Pancreas (tissue), 10 donors: ENCODE measurements around the gene EFHD1. TPM values are rescaled to one million over a fixed set of nuclear protein-coding genes. Genes with fewer than 3 reads are reported as not detected.
"Not testable (repeated sequence)": the region's sequence is repeated elsewhere in the genome, so short reads cannot be mapped to it uniquely, and the experiment has no call there.

Experiments used
- ATAC-seq, 4 donors: fragments of 200-7000 bp; cut with Tn5 transposase; one replicate each; pipeline versions ENCODE4 v1.8.0 to v1.9.1; 2020; ENCODE audit warnings: mild to moderate bottlenecking in 4 of 4, moderate library complexity in 4 of 4
- DNase-seq, 6 donors: peaks; one replicate each; pipeline ENCODE4 v3.0.0-alpha.2; 2020
- FAIRE-seq: peaks from 2 replicates; lab custom pipeline; 2012; peaks lifted over from hg19 to GRCh38; lab: Jason Lieb, UNC
- H3K27ac ChIP-seq, 4 donors: fragments of 200-600 bp; sonication (generic); 1 replicate in 3 of 4; 2 replicates in 1 of 4; pipeline versions ENCODE4 v1.5.0 to v1.8.0; 2020
- H3K27me3 ChIP-seq, 4 donors: fragments of 200-600 bp; one replicate each; pipeline ENCODE4 v1.8.0; 2021
- H3K36me3 ChIP-seq, 3 donors: fragments of 200-600 bp; sonication (generic) in 1 of 3; one replicate each; pipeline versions ENCODE4 v1.5.0 to v1.8.0; 2020 to 2021
- H3K4me1 ChIP-seq, 3 donors: fragments of 200-600 bp; one replicate each; pipeline ENCODE4 v1.8.0; 2021
- H3K4me3 ChIP-seq, 4 donors: fragments of 200-600 bp; sonication (generic) in 2 of 4; one replicate each; pipeline versions ENCODE4 v1.5.0 to v1.8.0; 2020 to 2021
- H3K9me3 ChIP-seq, 4 donors: fragments of 200-600 bp; one replicate each; pipeline ENCODE4 v1.8.0; 2021
- CTCF ChIP-seq, 4 donors: fragments of 200-600 bp; sonication (generic) in 3 of 4; IDR thresholded peaks; one replicate each; pipeline versions ENCODE4 v1.5.0 to v1.8.0; 2021; ENCODE audit warnings: antibody characterized with exemption in 4 of 4
- WGBS, 2 donors: extraction: QIAGEN DNeasy Blood & Tissue Kit; methylation state at CpG; one replicate each; pipeline ENCODE4 v1.1.7; 2013; 5-methylcytosine and 5-hydroxymethylcytosine counted together
- intact Hi-C, 3 donors: fragments of 100-400 bp; cut with DNase I; formaldehyde crosslinking; loops; one replicate each; pipeline versions ENCODE4 v1.11.1 to v1.14.2; 2022
- polyA plus RNA-seq, 2 donors: library from polyadenylated mRNA; stranded (reverse); fragments of 200-250 nt; gene quantifications; one replicate each; pipeline ENCODE4 v1.2.3, GENCODE V29; 2013
- total RNA-seq, 6 donors: library from RNA; stranded (reverse); fragmentation: NEBNext Ultra II Directional in 4 of 6; extraction: Animal tissue kit (Norgen Biotek cat#: 25700) in 4 of 6; gene quantifications; one replicate each; pipeline versions ENCODE4 v1.2.1 to v1.2.4, GENCODE V29; 2021 to 2023
- donor health status: healthy with polysubstance abuse.
- donor health status: DM: no; HTN: no; CAD: no; lungs with moderate emphysema.
- donor health status: DM: no; HTN: no; CAD: no.
- donor health status: control.
- donor health status: control.
- donor health status: Bipolar disorder and iron deficiency.
- donor health status: DM: yes; HTN: yes; CAD: no.
- donor health status: DM: no; HTN: no; CAD: no.
- donor health status: DM: no; HTN: no; CAD: no.
- donor health status: DM: yes; HTN: yes; CAD: no.

EFHD1 gene
- total and polyA plus RNA-seq, 8 donors, result 0.31 to 4.8 (median 1.3) TPM

- no peaks in the 10 kb centered on the region for H3K27me3 ChIP-seq
- intact Hi-C loops, result no loop called here
- no peaks in the 10 kb centered on the region for H3K36me3 ChIP-seq
- FAIRE-seq, result no peak
- WGBS, 2 donors, result 66 to 74% methylated on average over 3 of the region's 3 CpGs
- no peak overlapping the region for H3K4me3 ChIP-seq
- ATAC-seq, result no peak
- H3K4me1 ChIP-seq, result peaks cover 0 to 4% (median 4%) of the 10 kb centered on the region in 3 donors
- H3K27ac ChIP-seq, result no peak overlapping the region
- DNase-seq, result no peak
- TF ChIP-seq CTCF (IDR thresholded peaks at IDR 0.05), result no peak
- no peaks in the 10 kb centered on the region for H3K9me3 ChIP-seq
Measured at GRCh38 chr2:232714969-232715368, 81.6 kb downstream of the EFHD1 start.

- intact Hi-C loops, H3K4me1 ChIP-seq, H3K4me3 ChIP-seq, H3K9me3 ChIP-seq, H3K27me3 ChIP-seq, ATAC-seq, DNase-seq, H3K27ac ChIP-seq, FAIRE-seq, H3K36me3 ChIP-seq: not testable (repeated sequence)
Measured at GRCh38 chr2:232720056-232720455, 86.7 kb downstream of the EFHD1 start.

- H3K36me3 ChIP-seq, result peaks cover 0 to 8% (median 0%) of the 10 kb centered on the region in 3 donors
- ATAC-seq, result no peak
- H3K27ac ChIP-seq, result no peak overlapping the region
Measured at GRCh38 chr2:232721261-232721660, 87.9 kb downstream of the EFHD1 start.

GRCh38 chr2:232721882-232722281, 88.5 kb downstream of the EFHD1 start:
- no peak for TF ChIP-seq CTCF (IDR thresholded peaks at IDR 0.05)
- no peaks in the 10 kb centered on the region for H3K4me1 ChIP-seq
- peaks cover 0 to 8% (median 0%) of the 10 kb centered on the region in 3 donors for H3K36me3 ChIP-seq
- H3K9me3 ChIP-seq, result no peaks in the 10 kb centered on the region
- ATAC-seq (no peak), FAIRE-seq (no peak), DNase-seq (no peak)
- H3K27me3 ChIP-seq, result no peaks in the 10 kb centered on the region
- intact Hi-C loops, result no loop called here
- H3K27ac ChIP-seq, result no peak overlapping the region
- no peak overlapping the region for H3K4me3 ChIP-seq
- WGBS, 2 donors, result 84 to 87% methylated on average over 2 of the region's 2 CpGs

More at GRCh38 chr2:232721261-232721660, 87.9 kb downstream of the EFHD1 start:
- intact Hi-C loops, result no loop called here
- Histone ChIP-seq H3K9me3 (no peaks in the 10 kb centered on the region), H3K27me3 (no peaks in the 10 kb centered on the region), H3K4me3 (no peak overlapping the region), H3K4me1 (no peaks in the 10 kb centered on the region)
- FAIRE-seq (no peak), DNase-seq (no peak)
- no peak for TF ChIP-seq CTCF (IDR thresholded peaks at IDR 0.05)
- WGBS, 2 donors, result 84 to 85% methylated on average over 2 of the region's 2 CpGs

GRCh38 chr2:232723027-232723426, 89.6 kb downstream of the EFHD1 start:
- H3K4me1 ChIP-seq, result no peaks in the 10 kb centered on the region
- no peak overlapping the region for H3K27ac ChIP-seq
- H3K36me3 ChIP-seq, result peaks cover 0 to 8% (median 0%) of the 10 kb centered on the region in 3 donors
- no peaks in the 10 kb centered on the region for H3K9me3 ChIP-seq
- WGBS, 2 donors, result 88 to 93% methylated on average over 1 of the region's 1 CpG
- ATAC-seq (no peak), DNase-seq (no peak), FAIRE-seq (no peak)
- H3K27me3 ChIP-seq, result no peaks in the 10 kb centered on the region
- intact Hi-C loops, result no loop called here
- H3K4me3 ChIP-seq, result no peak overlapping the region
- TF ChIP-seq CTCF (IDR thresholded peaks at IDR 0.05), result no peak
